Ascending aorta (tissue), 2 donors: Measurements from ENCODE around the gene ACR. TPM values are rescaled to one million over a fixed set of nuclear protein-coding genes. Genes with fewer than 3 reads are reported as not detected.
A peak's percentile ranks its signal among the peaks of the same experiment; 100 is the strongest.

ENCODE experiments used
- DNase-seq, 2 donors: peaks; one replicate each; pipeline ENCODE4 v3.0.0-alpha.2; 2019; ENCODE audit warnings: low spot score in 2 of 2
- H3K27ac ChIP-seq, 2 donors: fragments of 200-600 bp; sonication (generic); one replicate each; pipeline ENCODE4 v1.5.1; 2016 to 2017; ENCODE audit warnings: mild to moderate bottlenecking in 1 of 2
- H3K27me3 ChIP-seq: fragments of 200-600 bp; sonication (generic); one replicate; pipeline ENCODE4 v1.5.1; 2017
- H3K36me3 ChIP-seq, 2 donors: fragments of 200-600 bp; sonication (generic); one replicate each; pipeline ENCODE4 v1.5.1; 2016
- H3K4me1 ChIP-seq, 2 donors: fragments of 200-600 bp; sonication (generic); one replicate each; pipeline ENCODE4 v1.5.1; 2016 to 2017; ENCODE audit warnings: mild to moderate bottlenecking in 1 of 2
- H3K4me3 ChIP-seq, 2 donors: fragments of 200-600 bp; sonication (generic); one replicate each; pipeline ENCODE4 v1.5.1; 2016 to 2017; ENCODE audit warnings: mild to moderate bottlenecking in 1 of 2
- H3K9me3 ChIP-seq, 2 donors: fragments of 200-600 bp; sonication (generic); one replicate each; pipeline ENCODE4 v1.5.1; 2016
- intact Hi-C: fragments of 100-400 bp; cut with DNase I; formaldehyde crosslinking; loops from one replicate; pipeline ENCODE4 v1.15.1; 2023
- total RNA-seq: library from RNA; depleted of rRNA; stranded (reverse); fragments of >200 nt; gene quantifications from one replicate; pipeline ENCODE4 v1.1.0, GENCODE V29; 2016
- TF ChIP-seq, protein P1 (sequence below), 3 experiments: fragments of 200-600 bp in 2 of 3; fragments of 450-650 bp in 1 of 3; sonication (generic) in 2 of 3; IDR thresholded peaks; one replicate each; pipeline ENCODE4 v1.5.1; 2016 to 2019; ENCODE audit warnings: antibody characterized with exemption in 3 of 3, mild to moderate bottlenecking in 1 of 3, moderate library complexity in 1 of 3

Gene ACR
- not detected for total RNA-seq

DNA sequence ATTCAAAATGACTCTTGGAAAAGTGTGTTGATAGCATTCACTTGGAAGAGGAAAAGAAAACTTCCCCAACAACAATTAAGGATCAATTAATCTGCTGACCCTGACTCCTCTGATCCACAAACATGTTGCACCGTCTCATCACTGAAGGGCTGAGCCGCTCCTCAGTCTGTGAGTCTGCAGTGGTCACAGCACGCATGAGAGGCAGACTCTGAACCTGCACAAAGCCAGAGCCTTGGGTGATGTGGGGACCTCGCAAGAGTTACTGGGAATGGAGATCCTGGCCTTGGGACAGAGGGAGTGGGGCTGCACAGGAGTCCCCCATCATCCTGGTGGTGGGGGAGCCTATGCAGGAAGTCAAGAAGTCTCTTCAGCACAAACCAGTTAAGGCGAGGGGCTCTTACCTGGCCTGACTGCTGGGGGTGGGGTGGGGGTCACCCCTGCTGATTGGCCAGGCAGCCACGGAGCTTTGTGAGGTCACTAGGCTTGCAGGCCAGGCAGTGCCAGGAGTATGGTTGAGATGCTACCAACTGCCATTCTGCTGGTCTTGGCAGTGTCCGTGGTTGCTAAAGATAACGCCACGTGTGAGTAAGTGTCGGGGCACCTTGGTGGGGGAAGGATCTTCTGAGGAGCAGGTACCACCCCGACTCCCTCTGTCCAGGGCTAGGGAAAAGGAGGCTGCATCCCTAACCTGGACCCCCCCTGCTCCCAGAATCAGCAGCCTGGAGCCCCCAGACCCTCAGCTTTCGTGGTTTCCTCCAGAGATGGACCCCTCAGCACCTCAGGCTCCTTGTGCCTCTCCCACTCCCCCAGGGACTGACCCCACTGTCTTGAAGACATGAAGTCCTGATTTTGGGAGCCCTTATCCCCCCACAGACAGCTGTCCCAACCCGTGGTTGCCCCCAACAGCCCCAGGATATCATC, at the start of gene ACR:
TSS of gene ACR (plus strand) at position 477 of the 921 bp plus-strand sequence. CDS start at position 509, 32 bp downstream.
- Histone ChIP-seq H3K4me3 (no peak within 1 kb of the TSS), H3K27me3 (no peaks in the 10 kb centered on the region), H3K36me3 (no peaks in the 10 kb centered on the region), H3K27ac (no peak within 1 kb of the TSS), H3K9me3 (no peaks in the 10 kb centered on the region), H3K4me1 (no peaks in the 10 kb centered on the region)
- DNase-seq = peak in 1 of 2 donors; percentile 48
- intact Hi-C loops = no loop called here
- TF ChIP-seq, protein P1, sequence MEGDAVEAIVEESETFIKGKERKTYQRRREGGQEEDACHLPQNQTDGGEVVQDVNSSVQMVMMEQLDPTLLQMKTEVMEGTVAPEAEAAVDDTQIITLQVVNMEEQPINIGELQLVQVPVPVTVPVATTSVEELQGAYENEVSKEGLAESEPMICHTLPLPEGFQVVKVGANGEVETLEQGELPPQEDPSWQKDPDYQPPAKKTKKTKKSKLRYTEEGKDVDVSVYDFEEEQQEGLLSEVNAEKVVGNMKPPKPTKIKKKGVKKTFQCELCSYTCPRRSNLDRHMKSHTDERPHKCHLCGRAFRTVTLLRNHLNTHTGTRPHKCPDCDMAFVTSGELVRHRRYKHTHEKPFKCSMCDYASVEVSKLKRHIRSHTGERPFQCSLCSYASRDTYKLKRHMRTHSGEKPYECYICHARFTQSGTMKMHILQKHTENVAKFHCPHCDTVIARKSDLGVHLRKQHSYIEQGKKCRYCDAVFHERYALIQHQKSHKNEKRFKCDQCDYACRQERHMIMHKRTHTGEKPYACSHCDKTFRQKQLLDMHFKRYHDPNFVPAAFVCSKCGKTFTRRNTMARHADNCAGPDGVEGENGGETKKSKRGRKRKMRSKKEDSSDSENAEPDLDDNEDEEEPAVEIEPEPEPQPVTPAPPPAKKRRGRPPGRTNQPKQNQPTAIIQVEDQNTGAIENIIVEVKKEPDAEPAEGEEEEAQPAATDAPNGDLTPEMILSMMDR (IDR thresholded peaks at IDR 0.05) = no peak

DNA sequence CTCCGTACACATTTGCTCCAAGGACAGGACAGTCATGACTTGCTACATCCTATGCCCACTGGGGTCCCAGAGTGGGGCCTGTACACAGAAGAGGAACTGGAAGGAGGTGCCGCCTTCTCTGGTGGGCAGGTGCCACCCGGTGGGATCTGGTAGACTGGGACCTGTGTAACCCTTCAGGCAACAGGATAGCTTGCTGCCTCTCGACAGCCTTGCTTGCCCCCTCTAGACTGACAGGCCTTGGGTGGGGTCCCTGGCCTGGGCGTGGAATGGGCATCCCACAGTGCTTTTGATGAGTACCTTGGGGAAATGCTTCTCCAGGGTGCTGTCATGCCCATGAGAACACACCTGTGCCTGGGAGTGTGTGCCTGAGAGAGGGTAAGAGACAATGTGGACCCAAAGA, 49.6 kb upstream of the ACR start:
- H3K27me3 ChIP-seq = no peaks in the 10 kb centered on the region
- H3K27ac ChIP-seq = no peak overlapping the region
- no peaks in the 10 kb centered on the region for H3K9me3 ChIP-seq
- intact Hi-C loops = no loop called here
- H3K4me3 ChIP-seq = no peak overlapping the region
- no peak for DNase-seq
- TF ChIP-seq, protein P1 (IDR thresholded peaks at IDR 0.05) = no peak
- H3K4me1 ChIP-seq = no peaks in the 10 kb centered on the region
- no peaks in the 10 kb centered on the region for H3K36me3 ChIP-seq

DNA sequence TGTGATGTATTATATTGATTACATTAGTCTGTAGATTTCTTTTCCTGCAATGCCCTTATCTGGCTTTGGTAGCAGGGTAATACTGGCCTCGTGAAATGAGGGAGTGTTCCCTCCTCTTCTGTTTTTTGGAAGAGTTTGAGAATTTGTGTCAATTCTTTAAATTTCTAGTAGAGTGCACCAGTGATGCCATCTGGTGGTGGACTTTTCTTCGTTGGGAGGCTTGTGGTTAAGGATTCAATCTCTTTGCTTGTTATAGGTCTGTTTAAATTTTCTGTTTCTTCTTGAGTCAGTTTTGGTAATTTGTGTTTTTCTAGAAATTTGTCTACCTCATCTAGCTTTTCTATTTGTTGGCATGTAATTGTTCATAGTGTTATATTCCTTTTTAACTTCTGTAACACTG, 46.5 kb upstream of the ACR start:
- Histone ChIP-seq H3K4me3 (no peak overlapping the region), H3K36me3 (no peaks in the 10 kb centered on the region), H3K27me3 (no peaks in the 10 kb centered on the region), H3K27ac (no peak overlapping the region), H3K4me1 (no peaks in the 10 kb centered on the region), H3K9me3 (no peaks in the 10 kb centered on the region)
- TF ChIP-seq, protein P1 (IDR thresholded peaks at IDR 0.05) = no peak
- peak in 1 of 2 donors; percentile 50 for DNase-seq
- intact Hi-C loops = no loop called here

DNA sequence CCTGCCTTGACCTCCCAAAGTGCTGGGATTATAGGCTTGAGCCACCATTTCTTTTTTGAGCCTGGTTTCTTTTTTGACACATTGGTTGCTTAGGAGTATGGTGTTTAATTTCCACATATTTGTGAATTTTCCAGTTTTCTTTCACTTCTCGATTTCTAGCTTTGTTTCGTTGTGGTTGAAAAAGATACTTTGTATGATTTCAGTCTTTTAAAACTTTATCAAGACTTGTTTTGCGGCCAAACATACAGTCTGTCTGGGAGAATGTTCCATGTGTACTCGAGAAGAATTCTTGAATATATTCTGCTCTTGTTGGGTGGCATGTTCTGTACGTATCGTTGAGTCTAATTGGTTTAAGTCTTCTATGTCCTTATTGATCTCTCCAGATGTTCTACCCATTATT, 44.5 kb upstream of the ACR start:
- no peak for DNase-seq
- Histone ChIP-seq H3K27ac (no peak overlapping the region), H3K27me3 (no peaks in the 10 kb centered on the region), H3K4me3 (no peak overlapping the region), H3K4me1 (no peaks in the 10 kb centered on the region), H3K9me3 (no peaks in the 10 kb centered on the region), H3K36me3 (no peaks in the 10 kb centered on the region)
- intact Hi-C loops = no loop called here
- TF ChIP-seq, protein P1 (IDR thresholded peaks at IDR 0.05) = no peak

DNA sequence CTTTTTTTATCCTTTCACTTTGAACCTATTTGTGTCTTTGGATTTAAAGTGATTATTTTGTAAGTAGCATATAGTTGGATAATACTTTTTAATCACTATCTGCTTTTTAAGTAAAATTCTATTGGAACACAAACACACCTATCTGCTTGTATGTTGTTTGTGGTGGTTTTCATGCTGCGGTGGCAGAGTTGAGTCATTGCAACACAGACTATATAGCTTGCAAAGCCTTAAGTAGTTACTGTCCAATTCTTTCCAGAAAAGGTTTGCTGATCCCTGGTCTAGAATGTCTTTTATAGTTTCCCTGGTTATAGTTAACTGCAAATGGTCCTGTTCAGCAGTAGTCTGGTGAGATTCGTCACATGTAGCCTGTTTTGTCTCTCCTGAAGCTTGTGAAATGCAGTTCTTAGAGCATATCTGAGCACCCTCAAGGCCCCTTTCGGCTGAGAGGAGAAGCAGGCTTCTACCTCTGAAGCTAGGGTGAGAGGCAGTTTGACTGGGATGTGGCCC, 43.9 kb upstream of the ACR start:
- no peak overlapping the region for H3K4me3 ChIP-seq
- H3K36me3 ChIP-seq = no peaks in the 10 kb centered on the region
- no peaks in the 10 kb centered on the region for H3K4me1 ChIP-seq
- H3K27me3 ChIP-seq = no peaks in the 10 kb centered on the region
- DNase-seq = no peak
- H3K9me3 ChIP-seq = no peaks in the 10 kb centered on the region
- intact Hi-C loops = no loop called here
- TF ChIP-seq, protein P1 (IDR thresholded peaks at IDR 0.05) = no peak
- H3K27ac ChIP-seq = no peak overlapping the region
